Gastrocnemius medialis (tissue), 4 donors: Measurements from ENCODE around the gene LMBR1.

ENCODE experiments used
- CTCF ChIP-seq, 5 experiments: fragments of 450-650 bp in 3 of 5; fragments of 200-600 bp in 2 of 5; sonication (generic) in 2 of 5; IDR thresholded peaks in 4 of 5; conservative IDR thresholded peaks in 1 of 5; 1 replicate in 4 of 5; 2 replicates in 1 of 5; pipeline ENCODE4 v1.5.1; 2016 to 2019; ENCODE audit warnings: antibody characterized with exemption in 5 of 5, mild to moderate bottlenecking in 3 of 5, moderate library complexity in 3 of 5
- POLR2A ChIP-seq, 2 donors: fragments of 450-650 bp; IDR thresholded peaks; one replicate each; pipeline ENCODE4 v1.6.1; 2017; ENCODE audit warnings: antibody characterized with exemption in 2 of 2, mild to moderate bottlenecking in 2 of 2, moderate library complexity in 2 of 2

DNA sequence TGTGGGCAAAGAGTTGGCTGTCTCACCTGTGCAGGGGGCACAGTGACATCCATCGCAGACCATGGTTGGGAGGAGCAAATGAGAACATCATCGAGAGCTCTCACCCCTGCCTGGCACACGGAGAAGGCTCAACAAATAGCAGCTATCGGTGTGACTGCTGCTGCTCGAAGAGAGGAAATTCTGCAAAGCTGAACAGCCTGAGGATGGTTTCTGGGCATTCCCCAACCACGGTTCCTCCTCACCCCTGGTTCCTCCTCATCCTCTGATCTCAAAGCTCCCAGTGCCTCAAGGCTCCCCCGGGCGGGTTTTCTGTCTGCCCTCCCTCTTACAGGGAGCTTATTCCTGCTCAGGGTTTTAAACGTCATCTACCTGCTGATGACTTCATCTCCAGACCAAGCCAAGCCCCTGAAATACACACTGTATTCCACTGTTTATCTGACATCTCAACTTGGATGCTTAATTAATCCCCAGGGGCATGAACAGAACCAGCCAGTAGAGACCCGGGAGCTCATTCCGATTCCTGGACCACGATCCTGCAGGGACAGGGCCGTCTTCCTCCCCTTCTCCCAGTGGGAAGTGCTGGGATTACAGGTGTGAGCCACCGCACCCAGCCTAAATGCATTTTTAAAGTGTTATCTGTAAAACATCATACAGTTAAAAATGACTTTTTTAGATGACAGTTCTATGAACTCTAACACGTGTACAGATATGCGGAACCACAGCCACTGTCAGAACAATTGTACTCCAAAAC, 37.0 kb upstream of the LMBR1 start:
- TF ChIP-seq POLR2A (IDR thresholded peaks at IDR 0.05) (no peak), CTCF (IDR thresholded peaks at IDR 0.05 in 4 of 5, conservative IDR thresholded peaks at IDR 0.05 in 1 of 5) (no peak)
